HG02763 (cell line): ENCODE measurements around the gene BOC.
"Not testable (repeated sequence)": the region's sequence is repeated elsewhere in the genome, so short reads cannot be mapped to it uniquely, and the experiment has no call there.

Experiments used
- ATAC-seq: cut with Tn5 transposase; IDR thresholded peaks from one replicate; pipeline ENCODE4 v1.9.1; 2021; ENCODE audit warnings: mild to moderate bottlenecking, moderate library complexity; ENCODE audit not compliant: unreplicated experiment

Gene BOC

GRCh38 chr3:113211330-113212149 is at the start of gene BOC:
TSS of gene BOC (plus strand) at chr3:113211557. CDS start at chr3:113249803, 38,246 bp downstream.
- ATAC-seq: no peak

DNA sequence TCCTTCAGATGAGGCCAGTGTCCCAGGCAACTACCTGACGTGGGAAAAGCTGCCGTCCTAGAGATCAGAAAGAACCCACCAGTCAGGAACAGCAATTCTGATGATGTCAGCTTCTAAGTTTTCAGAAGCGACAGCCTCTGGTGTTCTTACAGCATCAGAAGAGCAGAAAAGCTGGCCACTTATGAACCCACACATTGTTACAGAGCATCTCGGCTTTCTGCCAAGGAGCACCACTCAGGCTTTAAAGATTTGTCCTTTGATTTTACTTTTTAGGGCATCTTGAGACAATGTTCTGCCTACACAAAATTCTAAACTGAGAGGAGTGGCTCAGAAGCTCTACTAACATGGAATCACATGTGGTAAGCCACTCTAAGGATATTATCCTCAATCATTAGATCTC is 49.7 kb upstream of the BOC start:
- ATAC-seq: no peak

GRCh38 chr3:113163152-113163551 is 48.2 kb upstream of the BOC start:
- no peak for ATAC-seq

GRCh38 chr3:113165841-113166240 is 45.5 kb upstream of the BOC start:
- no peak for ATAC-seq

DNA sequence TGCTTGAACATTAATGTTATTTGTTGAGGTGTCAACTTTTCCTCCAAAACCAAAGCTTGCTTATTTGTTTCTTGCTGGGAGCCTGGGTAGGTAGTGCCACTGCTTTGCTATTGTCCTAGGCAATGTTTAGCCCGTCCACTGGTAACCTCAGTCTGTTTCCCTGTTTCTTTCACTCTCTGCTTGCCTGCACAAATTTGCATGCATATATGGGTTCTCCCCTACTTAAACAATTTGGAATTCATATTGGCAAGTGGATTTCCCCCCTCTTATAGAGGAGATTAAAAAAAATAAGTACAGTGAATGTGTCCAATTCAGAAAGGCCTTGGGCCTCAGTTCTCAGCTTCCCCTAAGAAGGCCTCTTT is 45.0 kb upstream of the BOC start:
- no peak for ATAC-seq

GRCh38 chr3:113166719-113167492 is 44.5 kb upstream of the BOC start:
- no peak for ATAC-seq

GRCh38 chr3:113167825-113168801 is 43.2 kb upstream of the BOC start:
- ATAC-seq: no peak

DNA sequence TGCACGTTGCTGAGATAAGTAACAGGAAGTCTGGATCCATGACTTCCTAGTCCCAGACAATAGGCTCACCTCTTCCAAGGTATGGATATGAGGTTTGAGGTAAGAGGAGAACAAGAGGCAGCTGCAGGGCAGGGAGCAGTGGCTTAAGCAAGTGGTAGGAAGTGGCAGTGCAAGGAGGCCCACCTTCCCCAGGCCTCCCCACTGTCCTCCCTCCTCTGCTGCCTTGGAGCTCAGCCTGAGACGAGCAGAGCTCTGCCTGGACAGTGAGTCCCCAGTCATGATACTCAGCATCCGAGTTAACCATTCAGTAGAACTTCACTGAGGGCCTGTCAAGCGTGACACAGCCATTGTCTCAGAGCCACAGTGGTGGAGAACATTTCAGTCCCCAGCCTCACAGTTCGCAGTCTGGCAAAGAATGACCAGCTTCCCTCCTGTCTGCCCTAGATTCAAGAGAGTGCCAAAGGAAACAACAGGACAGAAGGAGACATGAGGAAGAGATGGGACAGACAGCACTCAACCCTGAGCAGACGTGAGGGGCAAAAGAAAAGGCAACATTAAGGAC is 41.4 kb upstream of the BOC start:
- ATAC-seq: no peak

- ATAC-seq: no peak
Measured at GRCh38 chr3:113170771-113171170, 40.6 kb upstream of the BOC start.

DNA sequence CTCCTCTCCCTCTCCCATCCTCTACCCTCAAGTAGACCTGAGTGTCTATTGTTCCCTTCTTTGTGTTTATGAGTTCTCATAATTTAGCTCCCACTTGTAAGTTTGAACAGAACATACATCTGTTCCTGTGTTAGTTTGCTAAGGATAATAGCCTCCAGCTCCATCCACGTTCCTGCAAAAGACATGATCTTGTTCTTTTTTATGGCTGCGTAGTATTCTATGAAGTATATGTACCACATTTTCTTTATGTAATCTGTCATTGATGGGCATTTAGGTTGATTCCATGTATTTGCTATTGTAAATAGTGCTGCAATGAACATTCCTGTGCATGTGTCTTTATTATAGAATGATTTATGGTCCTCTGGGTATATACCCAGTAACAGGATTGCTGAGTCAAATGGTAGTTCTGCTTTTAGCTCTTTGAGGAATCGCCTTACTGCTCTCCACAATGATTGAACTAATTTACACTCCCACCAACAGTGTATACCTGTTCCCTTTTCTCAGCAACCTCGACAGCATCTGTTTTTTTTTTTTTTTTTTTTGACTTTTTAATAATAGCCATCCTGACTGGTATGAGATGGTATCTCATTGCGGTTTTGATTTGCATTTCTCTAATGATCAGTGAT is 39.6 kb upstream of the BOC start:
- ATAC-seq: not testable (repeated sequence)

DNA sequence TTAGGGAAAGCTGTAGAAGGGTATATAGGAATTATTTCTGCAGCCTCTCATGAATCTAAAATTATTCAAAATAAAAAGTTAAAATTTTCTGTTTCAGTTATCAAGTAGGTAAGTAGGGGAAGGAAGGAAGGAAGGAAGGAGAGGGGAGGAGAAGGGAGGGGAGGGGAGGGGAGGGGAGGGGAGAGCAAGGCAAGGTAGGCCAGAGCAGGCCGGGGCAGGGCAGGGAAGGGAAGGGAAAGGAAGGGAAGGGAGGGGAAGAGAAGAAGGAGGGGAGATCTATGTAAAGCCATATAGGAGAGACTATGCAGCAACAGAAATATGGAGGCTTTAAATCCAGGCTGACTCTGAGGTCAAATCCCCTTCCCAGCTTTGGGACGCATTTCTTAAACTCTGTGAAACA is 38.3 kb upstream of the BOC start:
- ATAC-seq: no peak

- no peak for ATAC-seq
Measured at GRCh38 chr3:113174304-113174703, 37.1 kb upstream of the BOC start.

GRCh38 chr3:113174801-113175485 is 36.4 kb upstream of the BOC start:
- ATAC-seq: no peak

GRCh38 chr3:113177526-113177925 is 33.8 kb upstream of the BOC start:
- ATAC-seq: no peak

DNA sequence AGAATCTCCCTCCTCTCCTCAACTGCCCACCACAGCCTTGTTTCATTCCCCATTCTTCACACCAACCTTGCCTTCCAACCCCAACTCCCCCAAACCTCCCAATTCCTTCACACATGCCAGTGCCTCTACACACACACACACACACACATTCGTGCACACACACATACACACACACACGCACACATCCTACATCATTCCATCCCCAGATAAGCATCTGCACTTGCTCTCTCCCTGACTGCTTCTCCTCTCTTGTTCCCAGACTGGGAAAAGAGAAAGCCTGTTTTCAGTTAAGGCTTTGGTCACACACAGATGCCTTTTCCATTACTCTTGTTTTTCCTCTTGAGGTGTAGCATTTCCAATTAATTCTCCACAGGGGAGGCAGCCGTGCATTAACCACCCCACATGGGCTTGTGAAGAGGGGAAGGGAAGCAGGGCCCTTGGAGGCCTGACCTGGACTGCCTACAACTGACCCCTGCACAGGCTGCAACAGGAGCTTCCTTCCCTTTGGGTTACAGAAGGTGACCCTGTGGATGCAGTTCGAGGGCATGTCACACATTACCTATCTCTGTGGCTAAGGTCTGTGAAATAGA is 32.0 kb upstream of the BOC start:
- ATAC-seq: no peak

DNA sequence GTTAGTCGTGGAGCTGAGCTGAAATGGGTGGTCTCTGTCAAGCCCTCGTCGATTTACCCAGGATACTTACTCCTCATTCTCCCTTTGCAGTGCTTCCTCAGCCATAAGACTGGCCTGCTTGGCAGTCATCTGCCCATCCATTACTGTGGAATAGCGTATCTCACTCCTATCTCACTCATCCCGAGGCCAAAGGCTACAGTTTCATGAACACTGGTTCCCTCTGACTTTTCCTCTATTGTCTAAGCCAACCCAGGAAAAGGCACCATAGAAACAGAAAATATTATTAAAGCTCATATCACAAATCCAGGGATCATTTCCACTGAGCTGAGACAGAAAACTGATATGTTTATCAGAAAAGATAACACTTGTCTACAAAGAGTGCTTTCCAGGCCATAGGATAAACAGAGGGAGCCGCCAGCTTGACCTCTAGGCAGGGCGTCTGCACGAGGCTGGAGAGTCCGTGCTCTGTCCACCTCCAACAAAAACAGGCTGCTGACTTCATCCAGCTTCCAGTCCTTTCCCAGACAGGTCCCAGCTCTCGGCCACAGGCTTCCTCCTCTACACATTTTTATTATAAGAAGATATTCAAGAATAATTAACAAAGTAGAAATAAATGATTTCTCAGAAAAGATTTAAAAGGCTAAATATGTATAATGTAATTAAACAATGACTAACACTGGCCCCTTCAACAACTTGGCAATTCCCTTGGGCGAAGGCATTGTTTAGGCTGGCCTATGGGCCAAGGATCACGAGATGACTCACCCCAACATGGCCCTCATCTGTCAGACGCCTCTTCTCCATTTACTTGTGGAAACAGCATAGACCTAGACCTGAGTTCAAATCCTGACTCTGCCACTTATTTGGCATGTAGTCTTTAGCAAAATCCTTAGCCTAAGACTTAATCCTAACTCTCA is 27.4 kb upstream of the BOC start:
- no peak for ATAC-seq

- ATAC-seq: no peak
Measured at GRCh38 chr3:113185194-113185835, 26.0 kb upstream of the BOC start.

DNA sequence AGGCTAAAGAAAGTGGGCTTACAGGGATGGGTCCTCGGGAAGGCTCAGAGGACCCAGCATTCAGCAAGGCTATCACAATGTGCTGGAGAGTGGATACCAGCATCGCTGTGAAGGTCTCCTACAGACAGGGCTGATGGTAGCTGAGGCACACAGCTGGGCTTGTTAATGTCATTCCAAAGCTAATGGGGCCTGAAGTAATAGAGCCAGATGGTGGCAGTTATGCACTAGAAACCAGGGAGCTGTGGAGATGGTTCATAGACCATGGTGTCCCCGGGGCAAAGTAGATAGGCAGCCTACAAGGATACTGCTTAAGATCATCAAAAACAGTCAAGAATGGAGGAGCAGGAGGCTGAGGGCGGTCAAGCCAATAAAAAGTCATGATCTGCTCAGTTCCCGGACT is 24.8 kb upstream of the BOC start:
- no peak for ATAC-seq
